Measurements from ENCODE around the gene MAB21L4.

MAB21L4 gene

DNA sequence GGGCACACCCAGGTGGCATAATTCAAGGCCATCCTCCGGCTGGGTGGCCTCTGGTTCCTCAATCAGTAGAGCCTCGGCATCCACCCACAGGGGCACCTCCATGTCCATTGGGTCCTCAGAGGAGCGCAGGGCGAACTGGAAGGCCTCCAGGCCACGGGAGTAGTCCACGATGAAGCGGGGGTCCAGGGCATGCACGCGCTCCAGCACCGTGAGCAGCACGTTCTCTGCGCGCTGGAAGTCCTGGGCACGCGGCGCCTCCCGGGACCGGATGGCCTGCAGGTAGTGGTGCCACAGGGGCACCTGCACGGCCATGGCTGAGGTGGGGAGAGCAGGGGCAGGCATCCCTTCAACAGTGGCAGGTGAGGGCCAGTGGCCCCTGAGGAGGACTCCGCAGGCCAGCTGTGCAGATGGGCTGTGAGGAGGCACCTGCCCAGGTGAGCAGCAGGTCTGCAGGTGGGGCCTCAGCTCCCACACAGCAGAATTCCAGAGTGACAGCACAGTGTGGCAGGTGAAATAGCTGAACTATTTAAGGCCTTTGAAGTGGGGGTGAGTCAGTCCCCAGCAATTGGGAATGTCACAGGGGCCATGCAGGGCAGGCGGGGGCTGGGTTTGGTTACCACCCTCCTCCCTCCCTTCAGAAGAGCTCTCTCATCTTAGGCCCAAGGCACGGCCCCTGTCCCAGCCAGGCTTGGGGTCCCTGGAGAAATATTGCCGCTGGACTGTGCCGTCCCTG is at the start of gene MAB21L4:
MAB21L4 (minus strand) TSS at position 501 of the 733 bp plus-strand sequence; CDS start at position 342, 159 bp downstream.
- DNase-seq, result peak; percentile 10

DNA sequence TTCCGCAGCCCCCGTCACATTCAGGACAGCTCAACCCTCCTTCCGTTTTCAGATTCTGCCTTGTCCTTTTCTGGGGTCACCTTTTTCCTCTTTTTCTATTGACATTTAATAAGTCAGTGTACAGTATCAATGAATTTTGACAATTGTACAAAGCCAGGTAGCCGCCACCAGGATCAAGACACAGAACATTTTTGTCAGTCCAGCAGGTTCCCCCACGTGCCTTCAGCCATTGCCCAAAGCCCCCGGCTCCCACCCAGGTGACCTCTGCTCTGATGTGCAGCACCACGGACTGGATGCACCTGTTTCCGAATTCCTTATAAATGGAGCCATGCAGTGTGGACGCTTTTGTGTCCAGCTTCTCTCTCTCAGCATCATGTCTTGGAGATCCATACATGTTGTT is 40.1 kb upstream of the MAB21L4 start:
- no peak for DNase-seq

DNA sequence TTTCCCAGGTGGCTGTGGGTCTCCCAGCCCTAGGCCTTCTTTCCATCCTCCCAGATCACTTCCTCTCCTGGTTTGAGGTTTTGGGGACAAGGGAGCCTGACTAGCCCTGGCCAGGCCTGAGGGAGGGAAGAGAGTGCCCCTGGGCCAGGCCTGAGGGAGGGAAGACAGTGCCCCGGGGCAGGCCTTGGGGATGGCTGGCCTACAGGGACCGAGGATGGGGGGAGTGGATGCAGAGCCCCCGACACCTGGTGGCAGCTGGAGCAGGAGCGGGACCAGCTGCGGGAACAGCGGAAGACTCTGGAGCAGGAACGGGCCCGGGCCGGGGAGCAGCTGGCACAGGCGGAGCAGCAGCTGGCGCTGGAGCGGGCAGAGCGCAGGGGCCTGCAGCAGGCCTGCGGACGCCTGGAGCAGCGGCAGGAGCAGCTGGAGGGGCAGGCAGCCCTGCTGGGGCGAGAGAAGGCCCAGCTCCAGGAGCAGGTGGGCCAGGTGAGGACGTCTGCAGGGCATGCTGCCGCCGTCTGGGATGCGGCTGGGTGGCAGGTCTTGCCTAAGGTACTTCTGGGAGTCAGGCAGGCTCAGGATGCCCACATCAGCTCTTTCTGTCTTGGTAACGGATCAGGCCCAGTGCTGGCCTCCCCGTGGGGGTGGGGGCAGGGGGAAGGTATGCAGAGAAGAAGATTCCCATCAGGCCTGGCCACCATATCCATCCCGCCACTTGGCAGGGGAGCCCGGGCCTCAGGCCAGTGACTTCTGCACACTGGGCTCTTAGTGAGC is 39.3 kb upstream of the MAB21L4 start:
- DNase-seq, result no peak

DNA sequence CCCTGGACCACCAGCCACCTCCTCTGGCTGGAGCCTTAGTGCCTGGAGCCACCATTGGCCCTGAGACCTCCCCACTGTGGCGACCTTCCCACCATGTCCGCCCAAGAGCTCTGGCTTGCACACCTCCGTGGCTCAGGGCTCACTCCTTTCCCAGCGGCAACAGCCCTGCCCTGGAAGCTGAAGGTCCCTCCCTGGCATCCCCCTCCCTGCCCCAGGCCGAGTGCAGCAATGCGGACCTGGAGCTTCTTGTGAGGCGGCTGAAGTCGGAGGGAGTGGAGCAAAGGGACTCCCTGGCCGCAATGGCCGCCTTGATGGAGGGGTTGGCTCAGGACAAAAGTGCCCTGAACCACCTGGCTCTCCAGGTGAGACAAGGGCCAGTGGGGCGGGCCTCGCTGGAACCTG is 38.7 kb upstream of the MAB21L4 start:
- DNase-seq, result no peak

DNA sequence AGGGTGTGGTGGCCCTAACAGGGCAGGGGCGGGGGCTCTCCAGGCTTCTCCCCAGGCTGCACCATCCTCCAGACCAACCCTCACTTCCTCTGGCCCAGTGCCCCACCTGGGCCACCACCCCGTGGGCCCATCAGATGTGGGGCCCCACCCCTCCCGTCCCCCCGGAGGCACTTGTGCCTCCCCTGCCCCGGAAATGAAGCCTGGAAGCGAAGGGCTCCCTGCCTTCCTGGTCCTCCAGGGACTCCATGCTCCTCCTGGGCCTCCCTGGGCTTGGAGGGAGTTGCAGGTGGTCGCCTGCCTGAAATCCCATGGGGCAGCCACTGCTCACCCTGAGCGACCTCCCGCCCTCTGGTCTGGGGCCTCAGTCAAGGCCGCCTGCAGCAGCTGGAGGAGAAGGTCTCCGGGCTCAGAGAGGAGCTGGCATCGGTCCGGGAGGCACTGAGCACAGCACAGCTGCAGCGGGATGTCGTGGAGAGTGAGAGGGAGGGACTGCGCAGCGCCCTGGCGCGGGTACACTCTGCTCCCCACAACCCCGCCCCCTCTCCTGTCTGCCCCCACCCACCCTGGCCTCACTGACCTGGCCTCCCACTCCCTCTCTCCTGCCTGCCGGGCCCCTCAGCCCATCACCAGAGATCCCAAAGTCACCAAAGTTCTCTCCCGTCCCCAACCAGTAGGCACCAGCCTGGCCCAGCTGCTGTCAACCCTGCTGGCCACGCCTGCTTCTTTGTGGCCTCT is 38.2 kb upstream of the MAB21L4 start:
- no peak for DNase-seq

DNA sequence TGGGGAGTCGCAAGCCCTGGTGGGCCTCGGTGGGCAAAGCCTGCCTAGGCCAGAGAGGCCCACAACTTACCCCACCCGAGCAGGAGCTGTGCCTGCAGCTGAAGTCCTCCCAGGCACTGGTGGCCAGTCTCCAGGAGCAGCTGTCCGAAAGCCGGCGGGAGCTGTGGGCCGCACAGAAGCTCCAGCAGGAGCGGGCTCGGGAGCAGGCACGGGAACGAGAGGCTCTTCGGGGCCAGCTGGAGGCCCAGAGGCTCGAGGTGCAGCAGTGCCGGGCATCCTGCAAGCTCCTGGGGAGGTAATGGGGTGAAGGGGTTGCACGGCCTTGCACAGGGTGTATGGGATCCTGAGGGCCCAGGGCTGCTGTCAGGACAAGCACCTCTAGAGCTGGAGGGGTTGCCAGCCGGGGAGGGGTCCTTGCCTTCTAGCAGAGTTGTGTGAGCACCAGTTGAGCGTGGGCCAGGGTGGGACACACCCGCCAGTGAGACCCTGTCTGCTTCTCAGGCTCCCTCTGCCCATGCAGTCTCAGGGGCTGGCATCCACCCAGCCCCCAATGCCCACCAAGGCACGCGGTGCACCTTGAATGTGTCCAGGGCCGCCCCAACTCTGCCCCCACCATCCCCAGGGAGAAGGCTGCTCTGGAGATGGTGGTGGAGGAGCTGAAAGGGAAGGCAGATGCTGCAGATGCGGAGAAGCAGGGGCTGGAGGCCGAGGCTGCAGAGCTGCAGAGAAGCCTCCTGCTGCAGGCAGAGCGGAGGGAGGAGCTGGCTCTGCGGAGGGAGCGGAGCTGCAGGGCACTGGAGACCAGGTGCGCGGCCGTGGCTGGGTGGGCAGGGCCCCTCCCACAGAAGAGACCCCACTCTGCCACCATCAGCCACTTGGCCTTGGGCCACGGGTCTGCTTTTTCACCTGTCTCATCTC is 37.4 kb upstream of the MAB21L4 start:
- DNase-seq, result no peak

DNA sequence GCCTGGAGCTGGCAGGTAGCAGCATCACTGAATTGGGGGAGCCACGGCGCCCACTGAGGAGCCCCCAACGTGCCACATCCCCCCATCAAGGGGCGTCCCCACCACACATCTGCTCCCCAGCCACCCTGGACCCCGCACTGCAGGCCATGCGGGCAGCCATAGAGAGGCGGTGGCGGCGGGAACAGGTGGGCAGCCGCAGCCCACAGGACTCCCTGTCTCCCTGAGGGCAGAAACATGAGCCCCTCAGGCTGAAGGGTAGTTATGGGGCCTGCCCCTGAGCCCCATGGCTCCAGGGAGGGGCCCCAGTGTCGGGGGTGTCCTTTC is 36.7 kb upstream of the MAB21L4 start:
- DNase-seq, result no peak

DNA sequence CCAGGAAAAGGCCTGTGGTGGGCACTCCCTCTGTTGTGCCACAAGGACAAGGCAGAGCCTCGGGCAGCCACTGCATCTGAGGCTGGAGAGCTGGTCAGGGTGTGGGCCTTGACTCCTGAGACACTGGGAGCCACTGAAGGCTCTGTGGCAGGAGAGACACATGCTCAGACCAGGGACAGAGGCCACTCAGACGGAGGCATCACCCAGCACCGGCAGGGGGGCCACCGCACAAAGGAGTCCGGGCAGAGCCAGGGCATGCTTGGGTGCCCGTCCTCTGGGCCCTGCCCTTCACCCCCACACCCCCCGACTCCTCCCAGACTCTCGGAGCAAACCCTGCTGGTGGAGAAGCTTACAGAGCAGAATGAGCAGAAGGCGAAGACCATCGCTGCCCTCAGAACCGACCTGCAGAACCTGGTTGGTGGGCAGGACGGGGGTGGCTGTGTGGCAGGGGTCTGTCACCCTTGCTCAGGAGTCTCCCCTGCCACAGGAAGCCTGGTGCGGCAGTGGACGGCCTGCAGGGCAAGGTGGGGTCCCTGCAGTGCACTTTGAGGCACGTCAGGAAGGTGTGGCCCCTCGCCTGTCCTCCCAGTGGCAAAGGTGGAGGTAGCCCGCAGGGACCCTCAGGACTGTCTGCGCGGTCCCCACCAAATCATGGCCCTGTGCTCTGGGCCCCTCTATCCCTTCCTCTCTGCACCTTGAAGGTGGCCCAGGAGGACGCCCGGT is 36.2 kb upstream of the MAB21L4 start:
- DNase-seq, result no peak

DNA sequence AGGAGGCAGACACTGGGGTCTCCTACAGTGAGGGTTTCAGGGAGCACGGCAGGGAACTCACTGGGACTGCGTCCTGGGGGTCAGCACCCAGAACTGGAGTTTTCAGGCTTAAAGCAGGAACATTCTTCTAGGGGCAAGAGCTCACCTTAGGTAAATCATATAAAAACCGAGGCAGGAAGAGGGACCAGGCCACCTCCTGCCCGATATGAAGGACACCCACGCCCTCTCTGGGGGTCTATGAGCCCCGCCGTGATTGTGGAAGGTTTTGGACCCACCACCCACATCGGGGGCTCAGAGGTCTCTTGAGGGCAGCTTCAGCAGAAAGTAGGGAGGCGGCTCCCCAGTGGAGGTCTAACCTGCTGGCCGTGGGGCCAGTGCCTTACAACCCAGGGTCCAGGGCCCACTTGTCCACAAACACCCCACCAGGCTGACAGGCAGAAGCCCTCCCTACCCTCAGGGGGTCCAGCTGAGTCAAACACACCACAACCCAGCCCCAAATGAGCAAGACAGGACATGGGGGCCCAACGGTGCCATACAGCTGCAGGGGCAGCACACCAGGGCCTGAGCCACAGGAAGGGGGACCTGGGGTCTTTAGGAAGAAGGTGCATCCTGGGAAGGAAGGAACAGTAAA is 35.5 kb upstream of the MAB21L4 start:
- DNase-seq, result no peak

DNA sequence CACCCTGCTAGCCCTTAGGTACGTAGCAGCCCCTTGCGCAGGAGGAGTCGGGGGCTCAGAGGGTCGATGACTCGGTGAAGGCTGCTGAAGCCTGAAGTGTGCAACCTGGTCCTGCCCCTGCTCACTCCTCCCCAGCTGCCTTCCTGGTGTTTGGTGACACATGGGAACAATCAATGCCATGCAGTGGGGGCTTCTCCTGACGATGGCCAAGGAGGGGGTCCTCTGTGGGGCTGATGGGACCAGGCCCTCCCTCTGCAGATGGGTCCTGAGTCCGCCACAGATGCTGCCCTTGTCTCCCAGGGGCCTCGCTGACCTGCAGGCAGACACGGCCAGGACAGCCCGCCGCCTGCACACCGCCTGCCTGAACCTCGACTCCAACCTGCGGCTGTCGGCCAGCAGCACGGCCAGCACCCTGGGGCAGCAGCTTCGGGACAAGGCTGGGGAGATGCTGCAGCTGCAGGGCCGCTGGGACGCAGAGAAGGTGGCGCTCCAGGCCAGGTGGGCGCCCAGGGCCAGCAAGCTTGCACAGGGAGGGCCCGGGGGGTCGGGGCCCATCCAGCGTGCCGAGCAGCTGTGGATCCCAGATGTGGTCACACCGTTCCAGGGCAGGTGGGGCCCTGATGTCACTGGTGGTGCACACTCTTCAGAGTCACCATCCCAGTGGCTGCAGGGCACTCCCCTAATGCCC is 34.8 kb upstream of the MAB21L4 start:
- DNase-seq, result no peak

DNA sequence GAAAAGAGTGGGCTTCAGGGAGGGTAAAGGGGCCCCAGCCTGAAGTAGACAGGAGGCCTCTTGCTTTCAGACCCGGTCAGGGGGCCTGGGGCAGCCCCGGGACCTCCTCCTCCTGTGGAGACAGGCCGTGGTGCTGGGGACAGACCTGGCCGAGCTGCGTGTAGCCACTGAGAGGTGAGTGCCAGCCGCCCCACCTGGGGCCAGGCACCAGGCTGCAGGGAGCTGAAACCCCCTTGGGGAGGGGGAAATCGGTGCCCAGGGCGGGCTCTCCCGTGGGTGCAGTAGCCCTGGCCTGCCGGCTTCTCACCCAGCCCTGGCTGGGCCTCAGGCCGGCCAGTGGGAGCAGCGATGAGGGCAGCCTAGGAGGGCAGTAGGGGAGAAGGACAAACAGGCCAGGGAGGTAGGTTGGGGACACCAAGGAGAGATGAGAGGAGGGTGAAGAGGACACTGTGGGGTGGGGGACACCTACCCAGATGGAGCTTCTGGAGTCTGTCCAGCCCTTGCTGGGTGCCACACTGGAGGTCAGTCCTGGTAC is 34.2 kb upstream of the MAB21L4 start:
- DNase-seq, result no peak

DNA sequence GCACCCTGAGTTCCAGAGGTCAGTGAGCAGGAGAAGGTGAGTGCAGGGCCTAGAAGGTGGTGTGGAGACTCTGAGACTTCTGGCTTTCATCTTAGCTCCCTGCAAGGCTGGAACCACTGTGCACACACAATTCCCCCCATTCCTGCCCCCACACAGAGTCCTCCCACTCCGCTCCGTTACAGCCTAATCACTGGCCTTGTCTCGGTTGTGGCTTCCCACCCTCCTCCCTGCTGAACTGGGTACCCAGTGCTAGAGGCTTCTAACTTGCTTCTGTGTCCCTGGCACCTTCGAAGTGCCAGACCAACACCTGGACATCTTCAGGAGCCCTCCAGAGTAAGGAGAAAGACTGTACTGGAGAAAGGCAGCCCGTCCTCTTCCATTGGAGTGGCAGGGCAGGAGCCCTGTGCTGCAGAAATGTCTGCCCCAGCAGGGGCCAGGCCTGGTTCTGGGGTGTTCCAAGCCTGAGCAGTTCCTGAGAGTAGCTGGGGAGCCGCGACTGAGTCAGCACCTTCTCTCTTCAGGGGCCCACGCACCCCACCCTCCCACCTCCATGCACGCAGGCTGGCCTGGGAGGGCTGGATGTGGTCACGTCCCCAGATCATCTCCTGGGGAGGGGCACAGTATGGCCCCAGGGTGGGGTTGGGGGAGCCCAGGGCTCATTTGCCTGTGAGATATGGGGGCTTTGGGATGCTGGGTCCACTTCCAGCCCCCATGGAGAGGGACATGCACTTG is 33.6 kb upstream of the MAB21L4 start:
- no peak for DNase-seq

DNA sequence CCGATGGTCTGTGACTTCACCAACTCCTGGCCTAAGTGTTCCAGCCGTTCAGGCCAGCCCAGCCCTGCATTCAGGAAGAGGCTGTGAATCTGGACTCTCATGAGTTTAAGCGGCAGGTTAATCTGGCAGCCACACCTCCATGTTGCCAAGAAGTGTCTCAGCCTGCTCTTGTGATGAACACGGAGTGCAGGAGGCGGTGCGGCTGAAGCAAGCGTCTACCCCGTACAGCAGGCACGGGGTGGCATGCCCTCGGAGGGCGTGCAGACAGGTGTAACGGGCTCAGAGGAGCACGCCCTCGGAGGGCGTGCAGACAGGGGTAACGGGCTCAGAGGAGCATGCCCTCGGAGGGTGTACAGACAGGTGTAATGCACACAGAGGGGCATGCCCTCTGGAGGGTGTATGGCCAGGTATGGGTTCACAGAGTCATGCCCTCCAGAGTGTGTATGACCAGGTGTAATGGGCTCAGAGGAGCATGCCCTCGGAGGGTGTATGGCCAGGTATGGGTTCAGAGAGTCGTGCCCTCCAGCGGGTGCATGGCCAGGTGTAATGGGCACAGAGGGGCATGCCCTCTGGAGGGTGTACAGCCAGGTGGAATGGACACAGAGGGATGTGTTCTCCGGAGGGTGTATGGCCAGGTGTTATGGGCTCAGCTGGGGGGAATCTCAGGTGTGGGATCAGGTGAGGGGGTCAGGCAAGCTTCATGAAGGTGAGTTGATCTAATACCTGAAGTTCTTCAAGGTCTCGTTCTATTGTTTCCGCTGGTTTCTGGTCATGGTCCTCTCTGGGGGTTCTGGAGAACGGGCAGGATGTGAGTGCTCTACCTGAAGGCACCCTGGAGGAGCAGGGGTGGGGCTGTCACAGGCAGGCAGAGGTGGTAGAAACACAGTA is 32.8 kb upstream of the MAB21L4 start:
- DNase-seq, result no peak

DNA sequence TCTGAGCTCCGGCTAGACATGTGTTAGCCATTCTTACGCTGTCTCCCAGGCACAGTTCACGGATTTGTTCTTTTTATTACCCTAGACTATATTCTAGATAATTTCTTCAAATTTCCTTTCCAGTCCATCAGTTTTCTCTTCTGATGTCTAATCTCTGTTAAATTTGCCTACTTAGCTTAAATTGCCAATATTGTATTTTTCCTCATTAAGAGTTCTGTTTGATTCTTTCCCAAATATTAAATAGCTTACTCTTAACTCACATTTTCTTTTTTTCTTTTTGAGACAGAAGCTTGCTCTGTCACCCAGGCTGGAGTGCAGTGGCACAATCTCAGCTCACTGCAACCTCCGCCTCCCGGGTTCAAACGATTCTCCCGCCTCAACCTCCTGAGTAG is 31.4 kb upstream of the MAB21L4 start:
- no peak for DNase-seq

DNA sequence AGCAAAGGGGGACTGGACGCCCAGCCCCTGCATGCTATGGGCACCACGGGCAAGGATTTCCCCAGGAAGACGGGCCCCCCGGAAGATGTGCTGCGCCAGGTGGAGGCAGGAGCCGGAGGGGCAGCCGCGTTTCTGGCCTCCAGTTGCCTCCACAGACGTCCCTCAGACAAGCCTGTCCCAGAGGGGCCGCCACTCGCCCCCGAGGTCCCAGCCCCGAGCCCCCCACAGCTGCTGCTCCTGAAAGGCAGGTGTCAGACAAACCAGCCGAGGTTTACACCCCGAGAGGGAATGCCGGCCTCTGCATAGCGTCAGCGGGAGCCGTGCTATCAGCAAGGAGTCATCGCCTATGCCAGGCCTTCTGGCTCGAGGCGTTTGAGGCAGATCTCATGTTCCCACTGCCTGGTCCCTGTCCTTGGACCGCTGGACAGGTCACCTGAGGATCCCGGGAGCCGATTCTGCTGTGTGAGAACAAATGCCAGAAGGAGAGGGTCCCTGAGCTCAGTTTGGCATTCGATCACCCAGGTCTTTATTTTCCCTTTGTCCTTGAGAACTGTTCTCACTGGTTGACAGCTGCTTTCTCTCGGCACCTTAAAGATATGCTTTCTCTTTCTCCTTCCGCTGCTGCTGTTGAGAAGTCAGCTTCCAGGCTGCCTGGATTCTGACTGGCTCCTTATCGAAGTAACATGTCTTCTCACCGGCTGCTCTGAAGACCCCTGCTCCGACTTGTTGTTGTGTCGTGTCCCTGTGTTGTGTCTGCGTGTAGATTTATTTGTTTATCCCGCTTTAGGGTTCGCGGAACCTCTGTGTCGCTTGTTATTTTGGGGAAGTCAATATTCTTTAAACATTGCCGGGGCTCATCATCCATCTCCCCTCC is 30.8 kb upstream of the MAB21L4 start:
- DNase-seq, result no peak

DNA sequence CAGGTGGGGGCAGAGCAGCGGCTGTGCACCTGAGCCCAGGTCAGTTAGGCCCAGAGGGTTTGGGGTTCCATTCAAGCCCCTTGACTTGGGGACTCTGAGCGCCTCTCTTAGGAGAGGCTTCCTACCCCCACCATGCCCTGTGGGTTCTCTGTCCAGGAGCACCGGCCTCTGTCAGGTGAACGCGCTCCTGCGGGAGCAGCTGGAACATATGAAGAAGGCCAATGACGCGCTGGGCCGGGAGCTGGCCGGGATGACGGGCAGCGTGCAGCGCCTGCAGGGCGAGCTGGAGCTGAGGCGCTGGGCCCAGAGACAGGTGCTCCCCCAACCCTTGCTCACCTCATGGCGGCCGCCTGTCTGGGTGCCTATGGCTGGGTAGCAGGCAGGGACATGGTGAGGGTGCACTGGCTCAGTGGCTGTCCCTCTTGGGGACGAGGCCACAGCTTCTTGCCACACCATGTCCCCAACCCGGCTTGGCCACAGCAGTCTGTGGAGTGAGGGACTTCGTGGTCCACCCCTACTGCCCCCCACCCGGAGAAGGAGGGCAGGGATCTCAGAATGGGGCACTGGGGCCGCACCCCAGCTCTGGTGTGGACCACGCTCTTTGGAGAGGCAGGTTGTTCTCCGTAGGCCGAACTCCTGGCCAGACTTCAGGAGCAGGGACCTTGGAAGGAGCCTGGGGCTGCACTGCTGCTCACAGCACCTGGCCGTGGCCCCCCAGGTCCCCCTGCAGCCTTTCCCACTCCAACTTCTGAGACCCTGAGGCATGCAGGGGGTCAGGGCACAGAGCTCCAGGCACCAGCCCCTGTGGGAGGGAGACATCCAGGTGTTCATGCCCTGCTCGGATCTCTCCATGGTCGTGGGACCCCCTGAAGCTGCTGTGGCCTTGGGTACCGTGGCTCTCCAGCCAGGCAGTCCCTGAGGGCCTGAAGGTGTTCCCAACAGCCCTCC is 29.9 kb upstream of the MAB21L4 start:
- DNase-seq, result no peak

DNA sequence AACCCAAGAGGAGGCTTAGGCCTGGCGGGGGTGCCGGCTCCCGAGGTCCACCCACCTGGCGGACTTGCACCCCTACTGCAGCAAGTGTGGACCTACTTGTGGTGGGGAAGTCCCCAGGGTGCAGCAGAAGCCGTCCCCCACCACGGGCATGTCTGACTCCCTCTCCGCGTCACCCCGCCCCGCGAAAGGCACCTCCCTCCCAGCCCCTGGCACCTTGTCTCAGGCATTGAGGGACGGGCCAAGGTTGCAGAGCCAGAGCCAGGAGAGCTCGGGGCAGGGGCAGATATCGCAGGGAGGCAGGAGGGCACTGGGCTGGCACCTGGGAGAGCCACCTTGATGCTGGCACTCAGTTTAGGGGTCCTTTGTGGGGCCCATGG is 29.2 kb upstream of the MAB21L4 start:
- DNase-seq, result no peak
